Stomach (tissue), 9 donors: ENCODE measurements around the gene SMAD1. TPM values are rescaled to one million over a fixed set of nuclear protein-coding genes. Genes with fewer than 3 reads are reported as not detected.
"Not testable (repeated sequence)": the region's sequence is repeated elsewhere in the genome, so short reads cannot be mapped to it uniquely, and the experiment has no call there.

Experiments used
- DNase-seq, 2 donors: peaks; one replicate each; pipeline versions ENCODE4 v3.0.0 to v3.0.0-alpha.2; 2013 to 2019
- H3K27ac ChIP-seq, 5 donors: fragments of 200-600 bp in 4 of 5; sonication (generic) in 4 of 5; one replicate each; pipeline ENCODE4 v1.5.1; 2013 to 2019; ENCODE audit warnings: mild to moderate bottlenecking in 1 of 5, moderate library complexity in 1 of 5
- H3K27me3 ChIP-seq, 3 donors: fragments of 200-600 bp; sonication (generic); one replicate each; pipeline ENCODE4 v1.5.1; 2017 to 2019; ENCODE audit warnings: mixed run types in 1 of 3
- H3K36me3 ChIP-seq, 4 donors: fragments of 200-600 bp; sonication (generic); 1 replicate in 3 of 4; 2 replicates in 1 of 4; pipeline ENCODE4 v1.5.1; 2016 to 2019
- H3K4me1 ChIP-seq, 4 donors: fragments of 200-600 bp; sonication (generic); one replicate each; pipeline ENCODE4 v1.5.1; 2016 to 2019
- H3K4me3 ChIP-seq, 4 donors: fragments of 200-600 bp; sonication (generic) in 3 of 4; one replicate each; pipeline ENCODE4 v1.5.1; 2016 to 2019; ENCODE audit warnings: mild to moderate bottlenecking in 1 of 4
- H3K9me3 ChIP-seq, 4 donors: fragments of 200-600 bp; sonication (generic); one replicate each; pipeline ENCODE4 v1.5.1; 2016 to 2019
- CTCF ChIP-seq, 7 experiments: fragments of 450-650 bp in 4 of 7; fragments of 200-600 bp in 3 of 7; sonication (generic) in 3 of 7; IDR thresholded peaks; one replicate each; pipeline ENCODE4 v1.5.1; 2016 to 2019; ENCODE audit warnings: antibody characterized with exemption in 7 of 7, control low read depth in 2 of 7, mild to moderate bottlenecking in 1 of 7
- EP300 ChIP-seq: sonication (generic); formaldehyde crosslinking; IDR thresholded peaks from one replicate; pipeline ENCODE4 v1.6.1; 2017; ENCODE audit warnings: antibody characterized with exemption
- POLR2A ChIP-seq, 4 donors: fragments of 450-650 bp; IDR thresholded peaks; one replicate each; pipeline ENCODE4 v1.6.1; 2016; ENCODE audit warnings: antibody characterized with exemption in 4 of 4, control low read depth in 2 of 4, mild to moderate bottlenecking in 1 of 4, moderate library complexity in 1 of 4
- POLR2AphosphoS5 ChIP-seq, 3 donors: sonication (generic); formaldehyde crosslinking; IDR thresholded peaks; one replicate each; pipeline ENCODE4 v1.6.1; 2016; ENCODE audit warnings: antibody characterized with exemption in 3 of 3
- WGBS, 5 donors: extraction: QIAGEN DNeasy Blood & Tissue Kit in 3 of 5; methylation state at CpG; one replicate each; pipeline versions ENCODE4 v1.1.5 to v1.1.7; 2013 to 2018; 5-methylcytosine and 5-hydroxymethylcytosine counted together
- intact Hi-C: fragments of 100-400 bp; cut with DNase I; formaldehyde crosslinking; loops from one replicate; pipeline ENCODE4 v1.15.1; 2023; ENCODE audit warnings: low total_unique reads
- polyA plus RNA-seq, 3 donors: library from polyadenylated mRNA; stranded (reverse); fragments of 200-250 nt; gene quantifications; one replicate each; pipeline ENCODE4 v1.2.3, GENCODE V29; 2013
- total RNA-seq, 5 donors: library from RNA; depleted of rRNA; stranded (reverse); fragments of >200 nt; gene quantifications; one replicate each; pipeline versions ENCODE4 v1.1.0 to v1.2.3, GENCODE V29; 2014 to 2016
- donor health status: healthy with polysubstance abuse.
- donor health status: Bipolar disorder and iron deficiency.
- donor health status: healthy.

SMAD1 gene
- total and polyA plus RNA-seq, 8 donors = 3.6 to 50.5 (median 12.4) TPM

- peaks cover 0 to 3% (median 2%) of the 10 kb centered on the region in 4 donors for H3K9me3 ChIP-seq
- no peak overlapping the region for H3K27ac ChIP-seq
- H3K36me3 ChIP-seq = no peaks in the 10 kb centered on the region
- H3K4me1 ChIP-seq = no peaks in the 10 kb centered on the region
- DNase-seq = no peak
- 91 to 97% (median 96%) methylated on average over 2 of the region's 2 CpGs for WGBS, 5 donors
- TF ChIP-seq POLR2AphosphoS5 (IDR thresholded peaks at IDR 0.05) = no peak
- TF ChIP-seq POLR2A (IDR thresholded peaks at IDR 0.05) = no peak
- TF ChIP-seq CTCF (IDR thresholded peaks at IDR 0.05) = no peak
- TF ChIP-seq EP300 = no peak
- intact Hi-C loops = no loop called here
- no peaks in the 10 kb centered on the region for H3K27me3 ChIP-seq
- no peak overlapping the region for H3K4me3 ChIP-seq
Observed at GRCh38 chr4:145567516-145567915, 85.9 kb downstream of the SMAD1 start.

- H3K4me1 ChIP-seq, DNase-seq, H3K36me3 ChIP-seq, H3K27ac ChIP-seq, H3K27me3 ChIP-seq, intact Hi-C loops, H3K4me3 ChIP-seq: not testable (repeated sequence)
- peaks cover 0 to 13% (median 0%) of the 10 kb centered on the region in 4 donors for H3K9me3 ChIP-seq
- WGBS, 5 donors = 63 to 95% (median 67%) methylated on average over 5 to 7 of the region's 7 CpGs
Observed at GRCh38 chr4:145574546-145574945, 92.9 kb downstream of the SMAD1 start.

- H3K4me3 ChIP-seq = no peak overlapping the region
- no peaks in the 10 kb centered on the region for H3K4me1 ChIP-seq
- 72 to 92% (median 87%) methylated on average over 3 of the region's 3 CpGs for WGBS, 5 donors
- intact Hi-C loops = no loop called here
- peaks cover 0 to 10% (median 0%) of the 10 kb centered on the region in 4 donors for H3K9me3 ChIP-seq
- no peak for DNase-seq
- no peak overlapping the region for H3K27ac ChIP-seq
- H3K27me3 ChIP-seq = no peaks in the 10 kb centered on the region
- H3K36me3 ChIP-seq = no peaks in the 10 kb centered on the region
- TF ChIP-seq CTCF (IDR thresholded peaks at IDR 0.05) (no peak), POLR2AphosphoS5 (IDR thresholded peaks at IDR 0.05) (no peak)
Observed at GRCh38 chr4:145580906-145581305, 99.3 kb downstream of the SMAD1 start.

- peaks cover 0 to 10% (median 0%) of the 10 kb centered on the region in 4 donors for H3K9me3 ChIP-seq
- 83 to 87% (median 84%) methylated on average over 6 of the region's 6 CpGs for WGBS, 5 donors
- TF ChIP-seq POLR2A (IDR thresholded peaks at IDR 0.05) = no peak
- TF ChIP-seq POLR2AphosphoS5 (IDR thresholded peaks at IDR 0.05) = no peak
- no peak for TF ChIP-seq EP300
- TF ChIP-seq CTCF (IDR thresholded peaks at IDR 0.05) = no peak
- no peaks in the 10 kb centered on the region for H3K4me1 ChIP-seq
- H3K27ac ChIP-seq = no peak overlapping the region
- H3K36me3 ChIP-seq = no peaks in the 10 kb centered on the region
- H3K27me3 ChIP-seq = no peaks in the 10 kb centered on the region
- no peak for DNase-seq
- no peak overlapping the region for H3K4me3 ChIP-seq
- intact Hi-C loops = no loop called here
Observed at GRCh38 chr4:145583191-145584055, 101.8 kb downstream of the SMAD1 start.
